OCI-M2 (cell line): ENCODE measurements around the gene PPP2R3C.
A peak's percentile ranks its signal among the peaks of the same experiment; 100 is the strongest.
"Not testable (repeated sequence)": the region's sequence is repeated elsewhere in the genome, so short reads cannot be mapped to it uniquely, and the experiment has no call there.

ENCODE experiments used
- DNase-seq: peaks from one replicate; lab custom pipeline; 2025; ENCODE audit not compliant: unreplicated experiment; lab: John Stamatoyannopoulos, UW

PPP2R3C gene

DNA sequence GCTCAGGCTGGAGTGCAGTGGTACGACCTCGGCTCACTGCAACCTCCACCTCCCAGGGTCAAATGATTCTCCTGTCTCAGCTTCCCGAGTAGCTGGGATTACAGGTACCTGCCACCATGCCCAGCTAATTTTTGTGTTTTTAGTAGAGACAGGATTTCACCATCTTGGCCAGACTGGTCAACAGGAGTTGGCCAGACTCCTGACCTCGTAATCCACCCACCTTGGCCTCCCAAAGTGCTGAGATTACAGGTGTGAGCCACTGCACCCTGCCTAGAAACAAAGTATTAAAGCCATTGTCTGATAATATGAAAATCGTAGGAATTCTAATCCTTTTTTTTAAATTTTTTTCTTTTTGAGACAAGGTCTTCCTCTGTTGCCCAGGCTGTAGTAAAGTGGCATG lies 56.1 kb downstream of the PPP2R3C start:
- not testable (repeated sequence) for DNase-seq

DNA sequence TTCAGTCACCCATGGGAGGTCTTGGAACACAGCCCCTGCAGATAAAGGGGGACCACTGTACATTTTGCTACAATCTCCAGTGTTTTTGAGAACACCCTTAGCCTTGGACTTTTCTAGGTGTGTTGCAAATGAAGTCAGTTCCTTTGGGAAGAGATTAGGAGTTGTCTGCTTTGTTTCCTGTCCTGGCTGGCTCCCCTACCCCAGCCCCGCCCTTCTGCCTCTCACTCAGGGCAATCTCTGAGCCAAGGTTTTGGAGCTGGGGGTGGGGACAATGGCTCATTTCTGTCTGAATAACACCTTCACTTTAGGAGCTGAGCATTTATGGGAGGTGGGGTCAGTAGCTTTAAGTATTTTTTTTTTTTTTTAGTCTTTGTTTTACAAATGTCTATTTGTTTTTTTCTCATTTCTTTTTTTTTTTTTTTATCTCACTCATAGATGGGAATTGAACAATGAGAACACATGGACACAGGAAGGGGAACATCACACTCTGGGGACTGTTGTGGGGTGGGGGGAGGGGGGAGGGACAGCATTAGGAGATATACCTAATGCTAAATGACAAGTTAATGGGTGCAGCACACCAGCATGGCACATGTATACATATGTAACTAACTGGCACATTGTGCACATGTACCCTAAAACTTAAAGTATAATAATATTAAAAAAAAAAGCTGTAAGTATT lies 60.5 kb downstream of the PPP2R3C start:
- DNase-seq, result not testable (repeated sequence)

DNA sequence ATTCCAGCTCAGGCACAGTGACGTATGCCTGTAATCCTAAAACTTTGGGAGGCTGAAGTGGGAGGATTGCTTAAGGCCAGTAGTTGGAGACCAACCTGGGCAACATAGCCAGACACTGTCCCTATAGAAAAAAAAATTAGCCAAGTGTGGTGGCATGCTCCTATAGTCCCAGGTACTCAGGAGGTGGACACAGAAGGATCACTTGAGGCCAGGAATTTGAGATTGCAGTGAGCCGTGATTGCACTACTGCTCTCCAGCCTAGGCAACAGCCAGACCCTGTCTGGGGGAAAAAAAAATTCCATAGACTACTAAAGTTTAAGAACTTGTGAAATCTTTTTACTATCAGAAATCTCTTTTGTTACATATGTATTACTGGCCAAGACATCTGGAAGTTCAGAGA lies 69.2 kb downstream of the PPP2R3C start:
- no peak for DNase-seq

DNA sequence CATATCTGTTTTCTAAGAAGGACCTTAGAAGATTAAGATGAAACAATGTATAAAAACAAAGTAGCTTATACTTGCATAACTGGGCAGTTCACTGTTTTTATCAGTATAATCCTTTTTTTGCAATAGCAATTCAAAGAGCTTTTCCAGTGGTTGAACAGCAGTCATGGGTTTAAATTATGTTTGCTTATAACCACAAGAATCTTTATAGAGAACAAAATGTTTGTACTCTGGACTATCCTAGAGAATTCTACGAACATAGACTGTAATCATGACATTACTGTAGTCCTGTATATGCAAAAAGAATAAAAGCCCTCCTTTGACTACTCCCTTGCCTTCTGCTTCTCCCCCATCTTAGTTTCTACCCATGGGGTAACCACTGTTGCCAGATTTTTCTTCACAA lies 70.0 kb downstream of the PPP2R3C start:
- DNase-seq, result no peak

DNA sequence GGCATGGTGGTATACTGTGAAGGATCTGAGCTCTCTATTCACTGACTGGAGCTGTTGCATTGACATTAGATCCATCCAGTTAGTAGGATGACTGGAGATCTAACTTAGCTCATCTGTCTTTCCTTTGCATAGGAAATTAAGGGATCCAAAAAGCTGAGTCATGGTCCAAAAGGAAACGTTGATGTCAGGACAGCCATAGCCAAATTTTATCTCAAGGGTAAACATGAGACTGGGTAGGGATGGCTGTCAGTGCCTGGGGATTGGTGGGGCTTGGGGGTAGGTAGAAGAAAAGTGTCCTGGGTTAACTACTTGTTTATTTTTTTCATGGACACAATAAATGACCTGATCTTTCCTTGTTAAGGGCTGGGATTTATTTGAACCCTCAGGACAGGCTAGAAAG lies 71.1 kb downstream of the PPP2R3C start:
- DNase-seq, result no peak

DNA sequence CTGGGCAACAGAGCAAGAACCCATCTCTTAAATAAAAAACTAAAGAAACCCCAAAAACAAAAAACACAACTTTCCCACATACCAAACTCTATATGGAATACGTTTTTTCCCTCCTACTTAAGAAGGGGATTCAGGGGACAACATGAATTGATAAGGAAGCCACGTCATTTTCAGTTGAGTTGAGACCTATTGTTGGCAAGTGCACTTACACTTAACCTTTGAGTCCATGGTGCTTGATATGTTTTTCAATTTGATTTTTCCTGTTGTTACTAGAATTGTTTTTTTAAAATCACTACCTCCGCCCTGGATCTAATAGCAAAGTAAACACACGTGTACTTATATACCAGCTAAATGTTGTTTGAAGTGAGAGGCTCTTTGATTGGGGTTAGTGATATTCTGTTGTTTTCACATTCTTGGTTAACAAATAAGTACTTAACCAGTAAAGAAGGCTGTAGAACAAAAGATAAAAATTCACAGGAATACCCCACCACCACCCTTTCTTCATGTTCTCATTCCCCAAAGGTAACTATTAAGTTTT lies 73.7 kb downstream of the PPP2R3C start:
- DNase-seq, result no peak

DNA sequence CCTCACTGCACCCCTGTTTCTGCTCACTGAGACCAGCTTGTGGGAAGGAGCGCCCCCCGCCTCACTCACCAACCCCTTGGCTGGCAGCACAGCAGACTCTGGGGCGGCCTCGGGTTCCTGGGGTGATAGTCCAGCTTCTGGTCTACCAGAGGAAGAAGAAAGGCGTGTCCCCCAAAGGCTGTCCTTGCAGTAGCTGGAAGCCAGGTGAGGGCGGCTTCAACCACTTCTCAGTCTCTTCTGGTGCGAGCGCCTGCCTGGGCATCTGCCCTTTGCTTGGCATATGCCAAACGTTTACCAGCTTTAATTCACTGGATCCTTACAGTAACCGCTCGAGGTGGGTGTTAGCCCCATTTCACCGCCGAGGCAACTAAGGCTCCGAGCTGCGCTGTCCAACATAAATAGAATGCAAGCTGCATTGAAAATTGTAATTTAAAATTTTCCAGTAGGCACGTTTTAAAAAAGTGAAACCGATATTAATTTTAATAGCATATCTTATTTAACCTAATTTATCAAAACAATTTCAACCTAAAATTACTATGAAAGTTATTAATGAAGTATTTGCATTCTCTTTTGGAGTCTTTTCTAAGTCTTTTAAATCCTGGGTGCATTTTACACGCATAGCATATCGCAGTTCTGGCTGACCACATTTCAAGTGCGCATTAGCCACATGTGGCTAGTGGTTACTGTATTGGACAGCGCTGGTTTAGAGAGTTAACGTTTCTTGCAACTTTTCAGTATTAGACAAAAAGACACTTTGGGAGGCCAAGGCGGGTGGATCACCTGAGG lies 74.8 kb downstream of the PPP2R3C start:
- DNase-seq, result peak; percentile 64

DNA sequence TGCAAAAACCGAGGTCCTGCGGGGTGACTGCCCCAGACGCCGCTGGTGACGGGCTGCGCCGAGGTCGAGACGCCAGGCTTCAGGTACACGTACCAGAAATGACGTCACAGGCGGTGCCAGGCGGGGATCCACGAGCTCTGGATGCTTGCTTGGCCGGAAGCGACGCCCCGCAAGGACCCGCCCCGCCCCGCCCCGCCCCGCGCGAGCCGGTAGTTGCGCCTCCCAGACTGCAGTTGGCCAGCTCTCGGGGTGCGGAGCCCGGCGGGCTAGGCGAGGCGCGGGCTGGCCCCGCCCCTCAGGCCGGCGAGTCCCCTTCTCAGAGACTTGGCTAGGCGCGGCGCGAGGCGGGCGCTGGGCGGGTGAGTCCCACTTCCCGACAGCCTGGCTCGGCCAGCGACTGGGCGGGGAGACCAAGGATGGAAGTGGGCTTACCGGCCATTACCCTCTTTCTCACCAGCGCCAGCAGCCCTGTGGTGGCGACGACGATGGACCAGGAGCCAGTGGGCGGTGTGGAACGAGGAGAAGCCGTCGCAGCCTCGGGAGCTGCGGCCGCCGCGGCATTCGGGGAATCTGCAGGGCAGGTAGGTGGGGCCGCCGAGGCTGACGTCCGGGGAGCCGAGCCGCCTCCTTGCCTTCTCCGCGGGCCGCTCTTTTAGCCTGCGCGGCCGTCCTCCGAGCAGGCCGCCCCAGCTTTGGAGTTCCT lies 75.6 kb downstream of the PPP2R3C start, which contains the start of gene FAM177A1:
Gene FAM177A1 (plus strand): TSS at position 225 of the 703 bp plus-strand sequence. CDS start 192 bp downstream, at position 417.
- DNase-seq, result peak; percentile 64

DNA sequence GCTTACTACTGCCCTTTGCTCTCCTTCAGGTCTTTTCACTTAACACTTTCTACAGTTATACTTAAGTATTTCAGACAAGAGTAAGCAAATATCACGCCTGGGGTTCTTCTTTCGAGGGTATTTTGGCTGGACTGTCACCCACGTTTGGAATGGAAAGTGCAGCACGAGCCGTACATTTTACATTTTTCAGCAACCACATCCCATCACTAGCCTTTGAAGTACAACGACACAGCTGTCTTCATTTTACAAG lies 76.1 kb downstream of the PPP2R3C start:
- no peak for DNase-seq

DNA sequence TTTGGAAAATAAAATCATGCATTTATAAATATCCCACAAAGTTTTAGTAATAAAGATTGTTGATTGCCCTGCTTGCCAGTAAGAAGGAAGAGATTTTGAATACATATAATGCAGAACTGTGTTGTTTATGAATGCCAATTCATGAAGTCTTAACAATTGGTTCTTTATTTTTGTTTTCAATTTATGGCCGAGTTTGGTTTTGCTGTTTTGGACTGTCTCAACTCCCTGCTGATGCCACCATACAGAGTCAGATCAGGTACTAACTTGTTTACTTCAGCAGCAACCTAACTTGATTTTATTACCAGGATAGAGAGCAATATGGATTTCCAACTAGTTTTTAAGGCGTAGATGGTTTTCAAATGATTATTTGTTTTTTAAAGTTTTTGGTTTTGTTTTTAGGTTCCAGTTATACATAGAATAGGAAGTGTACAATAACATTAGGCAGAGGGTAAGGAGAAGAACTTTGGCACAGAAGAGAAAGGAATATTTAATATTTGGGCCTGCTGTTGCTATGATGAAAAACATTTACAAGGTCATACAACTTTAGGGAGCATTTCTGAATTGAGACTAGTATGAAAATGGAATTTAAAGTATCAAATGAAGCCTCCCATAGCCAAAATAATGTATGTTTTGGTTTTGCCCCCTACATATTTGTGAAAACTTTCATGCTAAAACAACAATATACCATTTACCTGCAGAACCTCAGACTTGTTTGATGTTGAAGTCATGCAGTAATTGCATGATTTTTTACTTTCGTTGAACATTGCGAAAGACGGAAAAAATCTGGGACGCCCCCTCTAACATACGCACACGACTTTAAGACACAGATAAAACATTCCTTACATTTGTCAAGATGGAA lies 76.6 kb downstream of the PPP2R3C start:
- DNase-seq, result no peak

DNA sequence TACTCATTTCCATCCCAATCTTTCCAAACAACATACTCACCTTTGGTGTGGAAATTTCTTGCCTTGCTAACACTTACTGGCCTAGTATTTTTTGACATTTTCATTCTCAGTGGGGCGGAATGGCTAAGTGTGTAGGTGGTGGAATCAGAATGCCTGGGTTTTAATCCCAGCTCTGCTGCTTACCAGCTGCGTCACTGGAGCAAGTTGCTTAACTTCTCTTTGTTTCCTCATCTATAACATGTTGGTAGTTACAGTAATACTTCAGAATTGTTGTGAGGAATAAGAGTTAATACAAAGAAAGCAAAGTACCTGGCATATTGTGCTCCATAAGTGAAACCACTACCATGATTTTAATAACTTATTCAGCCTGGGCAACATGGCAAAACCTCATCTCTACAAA lies 78.7 kb downstream of the PPP2R3C start:
- DNase-seq, result no peak

DNA sequence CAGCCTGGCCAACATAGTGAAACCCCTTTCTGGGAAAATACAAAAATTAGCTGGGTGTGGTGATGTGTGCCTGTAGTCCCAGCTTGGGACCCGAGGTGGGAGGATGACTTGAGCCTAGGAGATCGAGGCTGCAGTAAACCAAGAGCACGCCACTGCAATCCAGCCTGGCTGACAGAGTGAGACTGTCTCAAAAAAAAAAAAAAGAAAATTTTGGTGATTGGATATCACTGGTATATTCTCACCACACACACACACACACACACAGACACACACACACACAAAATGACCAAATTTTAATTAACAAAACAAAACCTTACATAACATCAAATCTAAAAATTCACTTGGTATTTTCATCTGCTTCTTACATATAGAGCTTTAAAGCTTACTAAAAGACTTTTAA lies 79.2 kb downstream of the PPP2R3C start:
- DNase-seq, result no peak

DNA sequence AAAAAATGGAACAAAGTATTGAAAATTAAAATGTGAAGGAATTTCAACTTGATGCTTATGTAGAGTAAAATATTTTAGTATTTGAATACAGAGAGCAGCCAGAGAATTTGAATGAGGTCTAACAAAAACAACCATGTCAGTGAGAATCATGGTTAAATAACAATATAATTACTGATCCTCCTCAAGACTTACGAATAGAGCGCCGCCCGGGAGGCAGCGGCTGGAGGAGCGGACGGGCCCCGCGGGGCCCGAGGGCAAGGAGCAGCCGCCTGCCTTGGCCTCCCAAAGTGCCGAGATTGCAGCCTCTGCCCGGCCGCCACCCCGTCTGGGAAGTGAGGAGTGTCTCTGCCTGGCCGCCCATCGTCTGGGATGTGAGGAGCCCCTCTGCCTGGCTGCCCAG lies 83.5 kb downstream of the PPP2R3C start:
- not testable (repeated sequence) for DNase-seq
